ENCODE results near the gene SLC5A11.

- TF ChIP-seq CTCF (conservative IDR thresholded peaks at IDR 0.05; ENCODE audit: low read depth, low read length) (no peak), EZH2 (IDR thresholded peaks at IDR 0.05; ENCODE audit: borderline replicate concordance, low read depth, low read length, poor library complexity, severe bottlenecking) (no peak)
Observed at GRCh38 chr16:24822974-24823373, 22.8 kb upstream of the SLC5A11 start.
